K562 (cell line): ENCODE measurements around the gene ATP7B. TPM values are rescaled to one million over a fixed set of nuclear protein-coding genes. Genes with fewer than 3 reads are reported as not detected.

Experiments
- ATAC-seq: fragments of 200-7000 bp; cut with Tn5 transposase; 3 replicates; pipeline ENCODE4 v1.9.1; 2020; ENCODE audit warnings: moderate library complexity
- BruUV-seq: library from RNA; stranded (reverse); fragments of 400-500 nt; replicated peaks from 2 replicates; lab custom pipeline; 2021; lab: Mats Ljungman, UMichigan
- CTCF ChIA-PET: fragments of 300-600 bp; formaldehyde crosslinking; extraction: SDS; loops from one replicate; lab custom pipeline; 2021; ENCODE audit warnings: low intra/inter-chr PET ratio; lab: Yijun Ruan, JAX
- POLR2A ChIA-PET: fragments of 300-600, 350-650 bp; sonication (Branson Sonifier 250); formaldehyde crosslinking; extraction: SDS; loops from one replicate; lab custom pipeline; 2021; ENCODE audit warnings: antibody characterized with exemption, inconsistent platforms; lab: Yijun Ruan, JAX
- DNase-seq, 4 experiments: peaks; one replicate each; pipeline versions ENCODE4 v3.0.0 to v3.0.0-alpha.2; 2011 to 2018; ENCODE audit warnings: low spot score in 3 of 4, mixed read lengths in 3 of 4; ENCODE audit errors: extremely low read depth in 1 of 4
- FAIRE-seq: peaks from 2 replicates; lab custom pipeline; 2011; peaks lifted over from hg19 to GRCh38; lab: Jason Lieb, UNC
- H2AFZ ChIP-seq: 2 replicates; pipeline ENCODE4 v1.6.0; 2011; ENCODE audit warnings: low read depth, low read length, control low read depth, inconsistent platforms
- H3K27ac ChIP-seq: fragments of 200-600 bp; 3 replicates; pipeline ENCODE4 v1.8.0; 2011; ENCODE audit warnings: low read depth, mild to moderate bottlenecking, control low read depth, inconsistent platforms, low read length, moderate library complexity, mixed read lengths; ENCODE audit errors: extremely low read depth
- H3K27me3 ChIP-seq, 2 experiments: fragments of 300-600 bp in 1 of 2; 2 replicates in 1 of 2; 3 replicates in 1 of 2; pipeline versions ENCODE4 v1.6.0 to v1.8.0; 2011; ENCODE audit warnings: inconsistent platforms in 2 of 2, low read length in 2 of 2, mild to moderate bottlenecking in 1 of 2, mixed read lengths in 1 of 2, moderate library complexity in 1 of 2; ENCODE audit not compliant: control insufficient read depth in 2 of 2, insufficient read depth in 2 of 2
- H3K36me3 ChIP-seq: fragments of 300-600 bp; 3 replicates; pipeline ENCODE4 v1.8.0; 2011; ENCODE audit warnings: mild to moderate bottlenecking, low read length, inconsistent platforms; ENCODE audit not compliant: control insufficient read depth, insufficient read depth
- H3K4me1 ChIP-seq, 2 experiments: fragments of 200-600 bp in 1 of 2; replicated peaks in 1 of 2; 2 replicates in 1 of 2; 3 replicates in 1 of 2; pipeline versions ENCODE4 v1.5.1 to v1.8.0; 2011; ENCODE audit warnings: inconsistent platforms in 2 of 2, low read length in 2 of 2, mild to moderate bottlenecking in 1 of 2, mixed read lengths in 1 of 2, moderate library complexity in 1 of 2; ENCODE audit not compliant: control insufficient read depth in 2 of 2, insufficient read depth in 2 of 2
- H3K4me2 ChIP-seq: 2 replicates; pipeline ENCODE4 v1.6.1; 2011; ENCODE audit warnings: low read length, control low read depth, inconsistent platforms, mixed read lengths; ENCODE audit not compliant: insufficient read depth
- H3K4me3 ChIP-seq: fragments of 200-600 bp; sonication (generic), shearing (Covaris generic); 2 replicates; pipeline ENCODE4 v1.5.1; 2016; ENCODE audit warnings: control low read depth, inconsistent platforms
- H3K79me2 ChIP-seq: fragments of 200-600 bp; 3 replicates; pipeline ENCODE4 v1.8.0; 2011; ENCODE audit warnings: low read length, inconsistent platforms; ENCODE audit not compliant: control insufficient read depth, insufficient read depth
- H3K9ac ChIP-seq, 2 experiments: 2 replicates each; pipeline versions ENCODE4 v1.6.0 to v1.6.1; 2011; ENCODE audit warnings: low read depth in 2 of 2, low read length in 2 of 2, control low read depth in 1 of 2, inconsistent platforms in 1 of 2, mild to moderate bottlenecking in 1 of 2, mixed read lengths in 1 of 2; ENCODE audit not compliant: insufficient read depth in 1 of 2
- H3K9me1 ChIP-seq: one replicate; pipeline ENCODE4 v1.6.0; 2011; ENCODE audit warnings: inconsistent platforms, mild to moderate bottlenecking, low read length, moderate library complexity; ENCODE audit not compliant: control insufficient read depth, insufficient read depth
- H3K9me3 ChIP-seq: replicated peaks from 2 replicates; pipeline ENCODE4 v1.5.1; 2011; ENCODE audit warnings: low read depth, low read length, inconsistent platforms; ENCODE audit not compliant: control insufficient read depth, insufficient read depth
- H4K20me1 ChIP-seq: replicated peaks from 2 replicates; pipeline ENCODE4 v1.6.1; 2011; ENCODE audit warnings: low read length, inconsistent platforms, mixed read lengths; ENCODE audit not compliant: control insufficient read depth, insufficient read depth
- MTA3 ChIP-seq: fragments of 450-650 bp; formaldehyde crosslinking; IDR thresholded peaks from 2 replicates; pipeline ENCODE4 v1.6.1; 2017; ENCODE audit warnings: mild to moderate bottlenecking, borderline replicate concordance
- MXI1 ChIP-seq: IDR thresholded peaks from 2 replicates; pipeline ENCODE4 v1.6.1; 2011; ENCODE audit warnings: low read depth, mild to moderate bottlenecking, improper control_type of control experiment, low read length
- PYGO2 ChIP-seq: fragments of 450-650 bp; IDR thresholded peaks from 2 replicates; pipeline ENCODE4 v1.6.1; 2016; ENCODE audit warnings: mild to moderate bottlenecking, missing genetic modification characterization, moderate library complexity, missing compliant biosample characterization
- SMAD4 ChIP-seq: fragments of 250-450 bp; sonication (Bioruptor Pico); conservative IDR thresholded peaks from 2 replicates; pipeline ENCODE4 v1.8.0; 2021; ENCODE audit warnings: inconsistent platforms, mild to moderate bottlenecking, moderate library complexity
- SP2 ChIP-seq: IDR thresholded peaks from 2 replicates; pipeline ENCODE4 v1.6.1; 2011; ENCODE audit warnings: mild to moderate bottlenecking, low read depth, low read length, moderate library complexity; ENCODE audit not compliant: poor library complexity, severe bottlenecking; ENCODE audit errors: extremely low read depth
- TRIM24 ChIP-seq, 2 experiments: fragments of 450-650 bp; IDR thresholded peaks; 2 replicates each; pipeline ENCODE4 v1.6.1; 2016
- ZBTB7A ChIP-seq: IDR thresholded peaks from 2 replicates; pipeline ENCODE4 v1.6.1; 2011; ENCODE audit warnings: low read depth, mild to moderate bottlenecking, low read length, moderate library complexity, borderline replicate concordance; ENCODE audit not compliant: control insufficient read depth
- ZNF124 ChIP-seq: sonication (generic); formaldehyde crosslinking; IDR thresholded peaks from 2 replicates; pipeline ENCODE4 v1.8.1; 2022; ENCODE audit warnings: missing genetic modification reagents
- ZNF584 ChIP-seq: fragments of 200-800 bp; sonication (Bioruptor generic); IDR thresholded peaks from 2 replicates; pipeline ENCODE4 v1.6.1; 2016; ENCODE audit warnings: low read depth, mild to moderate bottlenecking, missing genetic modification characterization, missing compliant biosample characterization
- ZNF589 ChIP-seq: fragments of 200-800 bp; sonication (Bioruptor generic); IDR thresholded peaks from 2 replicates; pipeline ENCODE4 v1.6.1; 2016; ENCODE audit warnings: low read depth, missing genetic modification characterization, missing compliant biosample characterization
- WGBS: fragments of 100-300 bp; shearing (Covaris generic); methylation state at CpG from one replicate; pipeline ENCODE4 v1.1.6; 2016; ENCODE audit warnings: low coverage, mixed read lengths; ENCODE audit not compliant: insufficient coverage; ENCODE audit errors: missing lambda C conversion rate; 5-methylcytosine and 5-hydroxymethylcytosine counted together
- in situ Hi-C: fragments of 300-500 bp; cut with MboI; formaldehyde crosslinking; loops from 4 replicates; pipeline ENCODE4 v1.15.0; 2018; ENCODE audit warnings: inconsistent platforms, mixed read lengths
- intact Hi-C: fragments of 100-400 bp; cut with micrococcal nuclease; formaldehyde crosslinking; loops from 2 replicates; pipeline ENCODE4 v1.14.2; 2022
- polyA plus RNA-seq, 8 experiments: library from polyadenylated mRNA; depleted of rRNA in 4 of 8; stranded (reverse) in 5 of 8; unstranded in 3 of 8; fragments of >200 nt; fragmentation: Nextera tagmentation in 2 of 8; fragmentation: Illumina TruSeq in 1 of 8; extraction: Ambion mirVana in 2 of 8; extraction: Trizol in 1 of 8; gene quantifications; 2 replicates each; pipeline versions ENCODE4 v1.2.1 to v1.2.3, GENCODE V29; 2011 to 2014; ENCODE audit warnings: inconsistent platforms in 1 of 8, missing spikeins in 1 of 8
- total RNA-seq, 7 experiments: library from RNA; depleted of rRNA in 6 of 7; stranded (reverse); fragments of >200 nt in 6 of 7; fragmentation: Illumina TruSeq in 2 of 7; extraction: Trizol in 2 of 7; gene quantifications; 2 replicates each; pipeline versions ENCODE4 v1.2.1 to v1.2.3, GENCODE V29; 2011 to 2021; ENCODE audit warnings: low replicate concordance in 1 of 7
- TF ChIP-seq, protein P1 (sequence below): fragments of 250-450 bp; sonication (Bioruptor Pico); IDR thresholded peaks from 2 replicates; pipeline ENCODE4 v1.4.0; 2020; ENCODE audit warnings: mild to moderate bottlenecking, moderate library complexity
- TF ChIP-seq, protein P2 (sequence below): fragments of 450-650 bp; IDR thresholded peaks from 2 replicates; pipeline ENCODE4 v1.6.1; 2017; ENCODE audit warnings: antibody characterized with exemption, mild to moderate bottlenecking
- TF ChIP-seq, protein P3 (sequence below): fragments of 250-450 bp; sonication (Bioruptor Pico); IDR thresholded peaks from 2 replicates; pipeline ENCODE4 v1.4.0; 2020; ENCODE audit warnings: borderline replicate concordance

ATP7B gene
- total and polyA plus RNA-seq, 9 of the 15 experiments (the other 6 are each of a cell fraction or from before 2014, with no cell fraction given) = 1.1 to 20.4 (median 8.5) TPM

DNA sequence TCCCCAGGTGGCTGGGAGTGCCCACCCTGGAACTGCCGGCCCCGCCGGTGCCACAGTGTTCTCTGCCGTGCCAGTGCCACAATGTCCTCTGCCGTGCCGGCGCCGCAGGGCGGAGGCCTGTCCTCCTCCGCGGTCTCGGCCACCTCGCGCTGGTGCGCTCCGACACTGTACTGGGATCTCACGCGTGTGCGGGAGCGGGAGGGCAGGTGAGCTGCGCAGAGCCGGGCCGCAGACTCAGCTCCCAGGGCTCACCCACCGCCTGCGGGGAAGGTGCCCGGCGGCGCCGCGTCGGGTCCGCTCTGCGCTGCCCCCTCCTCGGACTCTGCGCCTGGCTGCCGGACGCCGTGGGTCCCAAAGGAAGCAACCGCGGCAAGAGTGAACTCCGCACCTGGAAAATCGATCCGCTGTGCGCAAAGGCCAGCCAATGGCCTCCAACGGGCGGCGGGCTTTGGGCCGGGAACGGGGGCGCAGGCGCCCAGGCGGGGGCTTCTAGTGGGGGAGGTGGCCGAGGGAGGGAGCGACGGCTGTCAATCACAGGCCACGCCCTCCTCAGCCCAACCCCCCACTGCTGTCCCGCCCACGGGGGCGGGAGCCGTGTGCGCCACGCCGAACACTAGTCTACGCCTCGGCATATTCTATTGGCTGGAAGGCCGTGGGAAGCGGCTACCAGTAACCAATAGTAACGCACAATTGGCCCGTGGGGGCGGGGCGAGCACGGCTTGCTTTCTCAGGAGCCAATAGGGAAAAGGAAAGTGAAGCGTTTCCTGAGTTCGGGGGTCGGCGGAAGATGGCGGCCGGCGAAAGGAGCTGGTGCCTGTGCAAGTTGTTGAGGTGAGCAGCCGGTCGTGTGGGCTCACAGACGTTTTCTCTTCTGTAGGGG, 622 bp upstream of the ATP7B start, which contains the start of gene ALG11:
ALG11 (plus strand) TSS at position 767 of the 880 bp plus-strand sequence; CDS start at position 788, 21 bp downstream.
- Histone ChIP-seq H3K9me1 (no peaks in the 10 kb centered on the region), H3K36me3 (peaks cover 5% of the 10 kb centered on the region; the same call in 1 of the 3 replicates), H4K20me1 (no peaks in the 10 kb centered on the region), H3K4me3 (peak within 1 kb of the TSS; percentile 90), H3K27ac (peak within 1 kb of the TSS; percentile 87), H3K9me3 (no peaks in the 10 kb centered on the region), H3K4me1 (peaks cover 9 to 13% of the 10 kb centered on the region in 2 experiments; a peak in 4 of 5 replicates), H3K9ac (peak within 1 kb of the TSS; percentile 86 to 96), H3K27me3 (no peaks in the 10 kb centered on the region), H2AFZ (peak within 1 kb of the TSS; percentile 91), H3K79me2 (peaks cover 92% of the 10 kb centered on the region), H3K4me2 (peak within 1 kb of the TSS; percentile 86)
- ATAC-seq (peak; percentile 96), FAIRE-seq (peak; percentile 99), DNase-seq (peak; percentile 87 to 97 (median 92))
- in situ Hi-C loops = no loop called here
- intact Hi-C loops = no loop called here
- ChIA-PET CTCF (no interaction called here), POLR2A (interaction anchor here (0.7 to 1.6 kb wide), 4 partner anchors 10 to 79 kb away, joined by 3 to 7 read pairs (median 4); no protein-coding TSS in a partner anchor)
- no TSS peak for BruUV-seq
- under 1% methylated on average over 34 of the region's 82 CpGs for WGBS
- TF ChIP-seq SP2 = peak; percentile 70
- TF ChIP-seq, protein P1, sequence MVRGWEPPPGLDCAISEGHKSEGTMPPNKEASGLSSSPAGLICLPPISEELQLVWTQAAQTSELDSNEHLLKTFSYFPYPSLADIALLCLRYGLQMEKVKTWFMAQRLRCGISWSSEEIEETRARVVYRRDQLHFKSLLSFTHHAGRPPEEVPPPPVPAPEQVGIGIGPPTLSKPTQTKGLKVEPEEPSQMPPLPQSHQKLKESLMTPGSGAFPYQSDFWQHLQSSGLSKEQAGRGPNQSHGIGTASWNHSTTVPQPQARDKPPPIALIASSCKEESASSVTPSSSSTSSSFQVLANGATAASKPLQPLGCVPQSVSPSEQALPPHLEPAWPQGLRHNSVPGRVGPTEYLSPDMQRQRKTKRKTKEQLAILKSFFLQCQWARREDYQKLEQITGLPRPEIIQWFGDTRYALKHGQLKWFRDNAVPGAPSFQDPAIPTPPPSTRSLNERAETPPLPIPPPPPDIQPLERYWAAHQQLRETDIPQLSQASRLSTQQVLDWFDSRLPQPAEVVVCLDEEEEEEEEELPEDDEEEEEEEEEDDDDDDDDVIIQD (CRISPR knock-in tag) = no peak
- TF ChIP-seq PYGO2 (tag) = no peak
- TF ChIP-seq, protein P2, sequence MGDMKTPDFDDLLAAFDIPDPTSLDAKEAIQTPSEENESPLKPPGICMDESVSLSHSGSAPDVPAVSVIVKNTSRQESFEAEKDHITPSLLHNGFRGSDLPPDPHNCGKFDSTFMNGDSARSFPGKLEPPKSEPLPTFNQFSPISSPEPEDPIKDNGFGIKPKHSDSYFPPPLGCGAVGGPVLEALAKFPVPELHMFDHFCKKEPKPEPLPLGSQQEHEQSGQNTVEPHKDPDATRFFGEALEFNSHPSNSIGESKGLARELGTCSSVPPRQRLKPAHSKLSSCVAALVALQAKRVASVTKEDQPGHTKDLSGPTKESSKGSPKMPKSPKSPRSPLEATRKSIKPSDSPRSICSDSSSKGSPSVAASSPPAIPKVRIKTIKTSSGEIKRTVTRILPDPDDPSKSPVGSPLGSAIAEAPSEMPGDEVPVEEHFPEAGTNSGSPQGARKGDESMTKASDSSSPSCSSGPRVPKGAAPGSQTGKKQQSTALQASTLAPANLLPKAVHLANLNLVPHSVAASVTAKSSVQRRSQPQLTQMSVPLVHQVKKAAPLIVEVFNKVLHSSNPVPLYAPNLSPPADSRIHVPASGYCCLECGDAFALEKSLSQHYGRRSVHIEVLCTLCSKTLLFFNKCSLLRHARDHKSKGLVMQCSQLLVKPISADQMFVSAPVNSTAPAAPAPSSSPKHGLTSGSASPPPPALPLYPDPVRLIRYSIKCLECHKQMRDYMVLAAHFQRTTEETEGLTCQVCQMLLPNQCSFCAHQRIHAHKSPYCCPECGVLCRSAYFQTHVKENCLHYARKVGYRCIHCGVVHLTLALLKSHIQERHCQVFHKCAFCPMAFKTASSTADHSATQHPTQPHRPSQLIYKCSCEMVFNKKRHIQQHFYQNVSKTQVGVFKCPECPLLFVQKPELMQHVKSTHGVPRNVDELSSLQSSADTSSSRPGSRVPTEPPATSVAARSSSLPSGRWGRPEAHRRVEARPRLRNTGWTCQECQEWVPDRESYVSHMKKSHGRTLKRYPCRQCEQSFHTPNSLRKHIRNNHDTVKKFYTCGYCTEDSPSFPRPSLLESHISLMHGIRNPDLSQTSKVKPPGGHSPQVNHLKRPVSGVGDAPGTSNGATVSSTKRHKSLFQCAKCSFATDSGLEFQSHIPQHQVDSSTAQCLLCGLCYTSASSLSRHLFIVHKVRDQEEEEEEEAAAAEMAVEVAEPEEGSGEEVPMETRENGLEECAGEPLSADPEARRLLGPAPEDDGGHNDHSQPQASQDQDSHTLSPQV = no peak
- TF ChIP-seq TRIM24 (IDR thresholded peaks at IDR 0.05) = no peak
- TF ChIP-seq MXI1 = peak; percentile 47; the same call in 1 of the 2 replicates
- TF ChIP-seq SMAD4 (CRISPR knock-in tag) = no peak
- TF ChIP-seq ZBTB7A = peak; percentile 89
- TF ChIP-seq ZNF589 (CRISPR knock-in tag) = no peak
- no peak for TF ChIP-seq MTA3
- no peak for TF ChIP-seq ZNF124 (CRISPR knock-in tag)
- TF ChIP-seq ZNF584 = no peak
- TF ChIP-seq, protein P3, sequence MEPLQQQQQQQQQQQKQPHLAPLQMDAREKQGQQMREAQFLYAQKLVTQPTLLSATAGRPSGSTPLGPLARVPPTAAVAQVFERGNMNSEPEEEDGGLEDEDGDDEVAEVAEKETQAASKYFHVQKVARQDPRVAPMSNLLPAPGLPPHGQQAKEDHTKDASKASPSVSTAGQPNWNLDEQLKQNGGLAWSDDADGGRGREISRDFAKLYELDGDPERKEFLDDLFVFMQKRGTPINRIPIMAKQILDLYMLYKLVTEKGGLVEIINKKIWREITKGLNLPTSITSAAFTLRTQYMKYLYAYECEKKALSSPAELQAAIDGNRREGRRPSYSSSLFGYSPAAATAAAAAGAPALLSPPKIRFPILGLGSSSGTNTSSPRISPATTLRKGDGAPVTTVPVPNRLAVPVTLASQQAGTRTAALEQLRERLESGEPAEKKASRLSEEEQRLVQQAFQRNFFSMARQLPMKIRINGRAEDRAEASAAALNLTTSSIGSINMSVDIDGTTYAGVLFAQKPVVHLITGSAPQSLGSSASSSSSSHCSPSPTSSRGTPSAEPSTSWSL (CRISPR knock-in tag) = no peak
